Colon (tissue), 2 donors: Measurements from ENCODE around the gene KLHL25.
"Not testable (repeated sequence)": the region's sequence is repeated elsewhere in the genome, so short reads cannot be mapped to it uniquely, and the experiment has no call there.

Experiments used
- FAIRE-seq: peaks from 2 replicates; lab custom pipeline; 2012; peaks lifted over from hg19 to GRCh38; lab: Jason Lieb, UNC
- donor health status: control.
- donor health status: control.

Gene KLHL25

DNA sequence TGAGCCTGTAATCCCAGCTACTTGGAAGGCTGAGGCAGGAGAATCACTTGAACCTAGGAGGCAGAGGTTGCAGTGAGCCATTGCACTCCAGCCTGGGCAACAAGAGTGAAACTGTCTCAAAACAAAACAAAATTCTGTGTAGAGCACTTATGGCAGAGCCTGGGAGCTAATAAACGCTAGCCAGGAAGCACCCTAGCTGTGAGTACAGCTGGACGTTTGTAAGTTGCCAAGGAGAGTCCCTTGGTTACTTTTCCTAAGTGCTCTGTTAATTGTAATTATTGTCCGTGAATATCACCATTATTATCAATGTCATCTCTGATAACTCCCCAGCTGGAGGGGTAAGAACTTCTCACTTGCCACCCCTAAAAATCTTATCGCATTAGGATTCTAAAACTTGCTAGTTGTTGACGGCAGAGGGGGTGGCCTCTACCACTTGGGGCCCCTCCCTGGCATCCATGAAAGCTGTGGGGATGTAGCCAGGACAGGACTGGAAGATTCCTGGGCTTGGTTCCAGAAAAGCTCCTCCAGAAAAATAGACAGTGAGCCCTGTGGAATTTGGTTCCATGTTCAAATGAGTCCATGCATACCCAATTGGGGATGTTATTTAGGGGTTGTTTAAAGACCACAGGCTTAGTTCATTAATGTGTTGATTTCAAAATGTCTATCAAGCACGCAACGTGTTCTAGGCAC, 9.9 kb upstream of the KLHL25 start:
- FAIRE-seq, result no peak

DNA sequence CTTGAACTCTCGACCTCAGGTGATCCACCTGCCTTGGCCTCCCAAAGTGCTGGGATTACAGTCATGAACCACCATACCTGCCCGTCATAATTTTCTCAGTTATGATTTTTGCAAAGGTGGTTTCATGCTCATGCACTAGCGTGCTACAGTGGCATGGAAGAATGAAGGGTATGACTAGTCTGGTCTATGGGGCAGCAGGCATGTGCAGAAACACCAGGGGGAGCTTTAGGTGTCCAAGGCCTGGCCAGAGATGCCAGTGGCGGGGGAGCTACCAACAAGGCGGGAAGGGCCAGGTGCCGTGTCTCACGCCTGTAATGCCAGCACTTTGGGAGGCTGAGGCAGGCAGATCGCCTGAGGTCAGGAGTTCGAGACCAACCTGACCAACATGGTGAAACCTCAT, 7.9 kb upstream of the KLHL25 start:
- not testable (repeated sequence) for FAIRE-seq

DNA sequence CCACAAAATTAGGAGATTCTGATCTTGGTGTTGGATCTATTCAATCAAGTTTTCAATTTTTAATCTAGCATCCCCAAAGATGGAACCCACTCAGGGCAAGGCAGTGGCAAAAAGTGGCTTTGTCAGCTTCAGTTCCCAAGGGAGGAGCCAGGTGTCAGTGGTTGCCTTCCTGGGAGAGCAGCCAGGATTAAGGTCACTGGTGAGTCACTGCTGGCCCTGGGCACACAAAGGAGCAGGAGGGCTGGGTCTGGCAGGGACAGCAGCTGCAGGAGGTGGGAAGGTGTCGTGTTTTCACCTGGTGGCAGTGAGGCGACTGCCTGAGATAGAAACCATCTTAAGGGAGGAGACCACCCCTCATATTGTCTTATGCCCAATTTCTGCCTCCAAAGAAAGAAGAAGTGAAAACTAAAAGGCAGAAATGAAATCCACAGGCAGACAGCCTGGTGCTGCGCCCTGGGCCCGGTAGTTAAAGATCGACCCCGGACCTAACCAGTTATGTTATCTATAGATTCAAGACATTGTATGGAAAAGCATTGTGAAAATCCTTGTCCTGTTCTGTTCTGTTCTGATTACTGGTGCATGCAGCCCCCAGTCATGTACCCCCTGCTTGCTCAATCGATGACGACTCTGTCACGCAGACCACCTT, 5.9 kb upstream of the KLHL25 start:
- FAIRE-seq, result no peak

DNA sequence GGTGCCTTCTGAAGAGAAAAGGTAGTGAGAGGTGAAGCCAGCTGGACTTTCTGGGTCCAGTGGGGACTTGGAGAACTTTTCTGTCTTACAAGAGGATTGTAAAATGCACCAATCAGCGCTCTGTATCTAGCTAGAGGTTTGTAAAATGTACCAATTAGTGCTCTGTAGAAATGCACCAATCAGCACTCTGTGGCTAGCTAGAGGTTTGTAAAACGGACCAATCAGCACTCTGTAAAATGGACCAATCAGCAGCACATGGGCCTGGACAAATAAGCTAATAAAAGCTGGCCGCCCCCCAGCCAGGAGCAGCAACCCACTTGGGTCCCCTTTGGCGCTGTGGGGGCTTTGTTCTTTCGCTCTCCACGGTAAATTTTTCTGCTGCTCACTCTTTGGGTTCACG, 1.6 kb upstream of the KLHL25 start:
- FAIRE-seq, result not testable (repeated sequence)

DNA sequence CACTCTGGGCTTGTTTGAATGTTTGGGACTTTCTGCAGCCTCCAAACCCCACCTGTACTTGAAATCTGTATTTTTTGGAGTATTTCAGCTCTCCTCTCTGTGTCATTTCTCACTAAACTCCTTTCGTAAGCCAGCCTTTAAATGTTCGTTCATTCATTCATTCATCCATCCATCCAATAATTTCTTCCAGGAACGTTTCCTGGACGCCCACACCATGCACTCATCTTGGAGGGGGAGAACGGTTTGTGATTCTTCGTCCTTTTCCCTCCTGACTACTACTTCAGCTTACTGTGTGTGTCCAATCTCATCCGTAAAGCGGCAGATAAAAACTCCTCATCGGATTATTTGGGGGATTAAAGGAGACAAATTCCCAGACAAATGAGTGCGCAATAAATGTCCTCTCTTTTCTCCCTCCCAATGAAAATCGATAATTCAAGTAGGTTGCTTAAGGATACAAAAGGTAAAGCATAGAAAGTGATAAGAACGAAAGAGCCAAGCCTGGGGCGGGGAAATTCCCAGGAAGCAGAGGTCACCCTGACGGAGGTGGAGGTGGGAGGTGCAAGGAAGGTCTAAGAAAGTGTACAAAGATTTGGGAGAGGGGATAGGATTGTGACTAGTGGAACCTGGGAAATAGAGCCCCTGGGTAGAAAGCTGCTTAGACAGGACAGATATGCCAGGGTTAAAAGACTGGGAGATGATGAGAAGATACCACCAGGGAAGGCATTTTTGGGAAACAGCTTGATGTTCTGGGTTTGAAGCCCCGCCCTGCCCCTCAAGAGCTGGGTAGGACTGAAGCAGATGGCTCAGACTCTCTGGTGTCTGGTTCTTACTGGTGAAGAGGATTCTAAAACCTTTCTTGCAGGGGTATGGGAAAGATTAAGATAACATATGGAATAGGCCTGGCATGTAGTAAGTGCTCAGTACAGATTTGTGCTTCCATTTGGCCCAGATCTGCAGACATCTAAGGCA, 896 bp upstream of the KLHL25 start:
- FAIRE-seq, result no peak

DNA sequence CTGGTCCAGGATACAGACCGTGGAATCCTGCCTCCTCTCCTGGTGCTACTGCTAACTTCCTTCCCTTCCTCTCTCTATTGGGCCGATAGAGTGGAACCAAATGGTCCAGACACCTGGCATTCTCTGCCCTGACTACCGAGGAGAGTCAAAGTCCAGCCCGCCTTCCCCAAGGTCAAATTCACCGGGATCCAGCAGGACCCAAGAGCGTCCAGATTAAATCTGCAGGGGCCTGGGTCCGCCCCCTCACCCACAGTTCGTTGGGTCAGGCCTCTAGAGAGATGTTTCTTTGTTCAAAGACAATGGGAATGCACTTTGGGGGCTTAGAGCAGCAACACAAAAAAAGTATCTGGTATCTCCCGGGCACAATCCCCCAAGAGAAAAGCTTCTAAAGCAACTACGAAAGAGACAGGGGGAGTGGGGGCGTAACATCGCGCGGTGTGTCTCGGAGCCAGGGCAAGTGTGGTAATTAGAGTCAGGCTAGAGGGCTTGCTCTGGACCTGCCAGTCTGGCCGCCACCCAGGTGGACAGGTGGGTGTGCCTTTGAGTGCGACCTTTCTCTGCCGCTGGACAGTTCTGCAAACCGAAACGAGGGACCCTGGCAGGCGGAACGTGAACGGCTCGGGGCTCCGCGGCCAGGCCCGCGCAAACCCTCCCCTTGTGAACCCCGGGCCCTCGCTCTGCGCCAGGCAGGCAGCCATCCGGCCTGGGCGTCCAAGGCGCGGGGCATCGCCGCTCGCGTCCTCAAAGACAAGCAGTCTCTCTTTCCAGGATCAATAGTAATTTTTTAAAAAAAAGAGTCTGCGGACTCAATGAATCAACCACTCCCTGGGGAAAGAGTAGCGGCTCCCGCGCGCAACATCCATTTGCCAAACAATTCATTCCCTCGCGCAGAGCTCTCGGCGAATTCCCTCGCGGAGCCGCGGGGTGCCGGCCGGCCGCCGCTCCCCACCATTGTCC, 806 bp downstream of the KLHL25 start:
- no peak for FAIRE-seq

DNA sequence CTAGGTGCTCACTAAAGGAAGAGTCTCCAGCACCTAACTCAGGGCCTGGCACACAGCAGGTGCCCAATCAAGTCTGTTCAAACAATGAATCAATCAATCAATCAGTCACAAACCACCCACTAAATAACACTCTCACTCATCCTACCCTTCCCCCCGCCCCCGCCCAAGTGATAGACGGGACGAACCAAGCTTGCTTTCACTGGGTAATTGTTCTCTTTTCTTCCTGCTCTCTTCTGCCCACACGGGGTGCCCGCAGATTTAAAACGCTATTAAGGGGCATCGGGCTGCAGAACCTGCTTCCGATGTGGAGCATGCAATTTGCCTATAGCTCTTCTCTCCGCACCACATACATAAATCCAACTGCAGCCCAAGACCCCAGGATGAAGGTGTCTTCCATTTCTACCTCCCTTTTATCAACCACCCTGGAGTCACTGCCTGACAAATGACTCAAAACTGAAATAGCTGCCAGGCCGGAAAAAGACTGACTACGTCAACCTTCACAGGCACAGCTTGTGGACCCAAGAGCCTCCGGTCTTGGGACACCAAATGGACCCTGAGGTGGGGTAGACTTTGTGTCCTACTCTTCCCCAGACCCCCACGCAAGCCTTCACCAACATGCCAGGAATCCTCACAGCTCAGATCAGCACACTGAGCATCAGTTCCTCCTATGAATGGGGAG, 1.7 kb downstream of the KLHL25 start:
- FAIRE-seq, result no peak

DNA sequence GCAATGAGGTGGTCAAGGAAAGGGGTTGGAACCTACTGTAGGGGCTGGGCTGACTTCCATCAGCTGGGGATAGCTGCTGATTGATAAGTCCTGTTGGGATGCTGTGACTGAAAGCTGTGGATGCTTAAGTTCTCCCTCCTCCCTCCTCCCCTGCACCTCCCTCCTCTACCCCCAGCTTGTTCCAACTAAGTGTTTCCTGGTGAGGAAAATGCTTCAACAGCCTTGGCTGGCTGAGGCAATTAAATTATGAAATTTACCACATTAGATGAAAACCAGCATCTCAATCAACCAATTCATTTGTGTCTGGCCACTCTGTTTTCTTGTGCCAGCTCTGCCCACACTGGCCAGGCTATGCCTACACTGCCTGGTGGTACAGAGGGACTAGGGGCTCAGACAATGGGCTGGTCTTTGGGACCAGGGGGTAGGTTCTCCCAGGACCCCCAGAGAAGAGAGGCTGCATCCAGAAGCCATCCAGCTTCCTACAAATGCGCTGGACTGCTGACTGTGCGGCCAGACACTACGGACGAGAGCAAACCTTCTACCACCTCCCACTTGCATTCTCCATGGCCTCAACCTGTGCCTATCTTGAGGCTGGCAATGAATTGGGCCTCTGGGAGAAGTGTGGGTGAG, 2.5 kb downstream of the KLHL25 start:
- no peak for FAIRE-seq

DNA sequence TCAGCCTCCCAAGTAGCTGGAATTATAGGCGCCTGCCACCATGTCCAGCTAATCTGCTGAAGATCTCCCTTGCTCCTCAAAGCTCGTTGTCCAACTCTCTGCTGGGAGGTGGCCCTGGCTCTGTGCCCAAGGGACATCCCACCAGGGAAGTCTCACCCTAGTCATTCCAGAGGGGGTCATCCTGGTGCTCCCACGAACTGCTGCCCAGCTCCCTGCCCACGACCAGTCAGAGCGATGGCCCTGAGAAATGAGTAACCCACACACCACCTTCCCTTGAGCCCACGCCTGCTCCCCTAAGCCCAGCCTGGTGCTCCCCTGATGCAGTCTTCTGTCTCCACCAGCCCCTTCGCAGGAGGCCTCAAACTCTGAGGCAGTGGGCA, 5.2 kb downstream of the KLHL25 start:
- no peak for FAIRE-seq

DNA sequence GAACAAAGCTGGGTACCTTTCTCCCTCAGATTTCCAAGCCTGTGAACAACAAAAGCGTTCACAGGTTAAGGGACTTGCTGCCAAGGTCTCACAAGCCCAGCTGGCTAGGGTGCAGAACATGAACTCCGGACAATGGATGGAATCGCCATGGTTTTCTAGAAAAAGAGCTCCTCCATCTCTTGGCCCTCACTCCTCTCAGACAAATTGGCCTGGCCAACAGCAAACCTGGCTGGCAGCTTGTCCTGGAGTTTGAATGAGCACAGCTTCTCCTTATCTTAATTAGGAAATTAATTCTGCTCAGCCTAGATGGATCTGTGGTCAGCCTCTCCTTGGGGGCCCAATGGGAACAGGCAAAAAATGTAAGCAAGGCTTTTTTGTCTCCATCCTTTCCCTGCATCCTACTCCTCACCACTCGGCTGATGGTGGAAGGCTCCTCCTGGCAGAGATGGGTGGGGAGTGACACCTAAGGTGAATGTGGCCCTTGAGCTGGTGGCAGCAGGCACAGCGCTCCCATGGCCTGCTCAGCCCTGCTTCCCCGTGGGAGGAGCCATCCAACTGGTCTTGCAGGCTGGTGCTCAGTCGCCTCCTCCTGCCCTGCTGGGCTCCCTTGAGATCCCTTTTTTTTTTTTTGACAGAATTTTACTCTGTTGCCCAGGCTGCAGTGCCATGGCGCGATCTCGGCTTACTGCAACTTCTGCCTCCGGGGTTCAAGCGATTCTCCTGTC, 5.8 kb downstream of the KLHL25 start:
- FAIRE-seq, result no peak

DNA sequence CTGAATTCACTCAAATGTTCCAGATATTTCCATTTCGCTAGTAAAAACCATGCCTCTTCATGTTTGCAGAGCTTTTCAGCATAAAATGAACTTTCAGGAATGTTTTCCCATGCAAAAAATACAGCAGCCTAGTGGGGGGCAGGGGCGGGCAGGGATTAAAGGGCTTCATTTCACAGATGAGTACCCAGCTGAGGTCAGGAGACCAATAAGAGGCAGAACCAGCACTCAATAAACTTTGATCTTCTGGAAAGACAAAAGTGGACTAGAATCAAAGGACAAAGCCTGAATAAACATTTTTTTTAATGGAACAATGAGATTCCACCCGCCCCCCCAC, 8.0 kb downstream of the KLHL25 start:
- FAIRE-seq, result no peak

DNA sequence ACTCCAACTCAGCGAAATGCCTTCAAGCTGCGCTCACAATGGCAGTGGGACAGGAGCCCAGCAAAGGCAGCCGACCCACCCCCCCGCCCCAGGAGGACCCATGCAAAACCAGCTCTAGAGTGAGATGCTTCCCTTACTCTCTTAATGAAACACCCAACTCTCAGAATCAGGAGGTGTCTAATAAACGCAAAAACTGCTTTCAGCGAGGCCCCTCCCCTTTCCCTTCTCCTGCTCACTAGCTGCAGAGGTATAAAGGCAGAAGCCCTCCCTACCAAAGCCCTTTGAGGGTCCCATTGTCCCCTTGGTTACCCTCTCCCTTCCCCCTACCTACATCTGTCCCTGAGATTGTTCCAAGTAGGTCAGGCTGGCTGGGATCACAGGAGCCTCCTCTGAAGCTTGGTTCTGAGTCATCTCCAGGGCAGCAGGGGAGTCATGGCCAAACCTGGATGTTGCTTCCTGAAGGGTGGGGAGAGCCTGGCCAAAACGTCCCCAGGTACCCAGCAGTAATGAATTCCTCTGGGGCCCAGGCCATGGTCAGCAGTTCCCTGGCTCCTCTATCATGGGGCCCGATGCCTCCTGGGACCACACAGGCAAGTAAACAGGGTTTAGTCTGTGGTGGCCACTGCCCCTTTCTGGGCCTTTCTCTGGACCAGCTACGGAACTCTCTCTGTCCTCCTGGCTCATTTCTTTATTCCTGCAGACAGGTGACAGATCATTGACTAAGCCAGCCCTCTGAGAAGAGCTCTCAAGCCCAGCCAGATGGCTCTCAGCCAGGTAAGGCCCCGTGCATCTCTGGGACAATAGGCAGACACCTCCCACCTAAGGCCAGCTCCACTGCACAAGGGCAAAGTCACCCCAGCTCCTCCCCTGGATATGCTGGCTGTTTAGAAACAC, 8.6 kb downstream of the KLHL25 start:
- FAIRE-seq, result no peak

DNA sequence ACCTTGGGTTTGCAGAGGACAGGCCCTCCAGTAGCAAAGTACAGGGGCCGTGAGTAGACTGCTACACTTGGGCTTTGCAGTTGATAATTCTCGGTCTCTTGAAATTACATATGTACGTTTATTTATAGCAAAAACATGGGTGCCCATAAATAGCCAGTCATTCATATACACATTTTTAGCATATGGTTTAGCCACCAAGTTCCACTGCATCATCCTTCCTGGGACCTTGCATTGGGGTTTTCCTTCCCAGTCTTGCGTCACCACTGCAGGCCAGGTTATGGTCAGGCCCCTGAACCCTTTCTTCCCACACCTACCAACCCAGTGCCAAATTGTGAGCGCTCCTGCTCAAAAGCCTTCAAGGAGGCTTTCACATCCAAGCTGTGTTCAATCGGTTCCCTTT, 12.7 kb downstream of the KLHL25 start:
- FAIRE-seq, result no peak

DNA sequence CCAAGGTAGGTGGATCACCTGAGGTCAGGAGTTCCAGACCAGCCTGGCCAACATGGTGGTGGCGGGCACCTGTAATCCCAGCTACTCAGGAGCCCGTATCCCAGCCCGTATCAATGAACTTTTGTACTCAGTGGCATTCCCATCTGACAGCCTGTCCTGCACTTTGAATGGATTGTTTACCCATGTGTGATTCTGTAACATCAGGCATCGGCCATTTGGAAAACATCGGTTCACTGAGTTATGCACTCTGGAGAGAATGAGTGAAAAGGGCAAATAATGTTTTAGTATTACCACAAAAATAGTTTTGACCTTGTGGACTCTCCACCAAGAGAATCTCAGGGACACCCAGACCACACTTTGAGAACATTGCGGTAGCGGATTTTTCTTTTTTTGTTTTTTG, 13.6 kb downstream of the KLHL25 start:
- FAIRE-seq, result no peak

DNA sequence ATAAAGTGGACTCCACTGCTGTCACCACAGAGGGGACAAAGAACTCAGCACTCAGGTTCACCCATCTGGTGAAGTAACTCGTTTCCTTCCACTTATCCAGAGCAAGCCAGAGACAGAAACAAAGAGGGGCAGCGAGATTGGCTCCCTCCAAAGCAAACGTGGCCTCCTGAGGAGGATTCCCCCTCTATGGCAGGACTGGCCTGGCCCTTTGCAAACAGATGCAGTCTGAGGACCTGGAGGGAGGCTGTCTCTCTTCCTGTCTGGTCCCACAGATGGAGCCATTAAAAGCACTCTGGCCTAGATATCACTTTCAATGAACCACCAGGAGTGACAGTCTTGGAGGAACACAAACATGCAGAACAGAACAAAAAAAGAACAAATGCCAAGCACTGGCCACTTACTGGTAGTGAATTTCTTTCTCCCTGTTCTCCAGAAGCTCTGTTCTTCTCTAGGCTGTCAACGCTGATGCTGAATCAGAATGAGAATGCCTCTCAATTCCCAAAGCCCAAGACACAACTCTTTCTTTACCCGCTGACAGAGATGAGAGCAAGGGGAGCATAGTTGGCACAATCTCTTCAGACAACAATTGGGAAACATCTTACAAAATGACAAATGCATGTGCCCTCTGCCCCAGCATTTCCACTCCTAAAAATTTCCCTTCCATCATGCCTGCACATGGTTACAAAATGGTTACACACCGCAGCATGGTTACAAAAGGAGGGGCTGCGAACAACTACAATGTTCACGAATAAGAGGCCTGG, 14.3 kb downstream of the KLHL25 start:
- no peak for FAIRE-seq

DNA sequence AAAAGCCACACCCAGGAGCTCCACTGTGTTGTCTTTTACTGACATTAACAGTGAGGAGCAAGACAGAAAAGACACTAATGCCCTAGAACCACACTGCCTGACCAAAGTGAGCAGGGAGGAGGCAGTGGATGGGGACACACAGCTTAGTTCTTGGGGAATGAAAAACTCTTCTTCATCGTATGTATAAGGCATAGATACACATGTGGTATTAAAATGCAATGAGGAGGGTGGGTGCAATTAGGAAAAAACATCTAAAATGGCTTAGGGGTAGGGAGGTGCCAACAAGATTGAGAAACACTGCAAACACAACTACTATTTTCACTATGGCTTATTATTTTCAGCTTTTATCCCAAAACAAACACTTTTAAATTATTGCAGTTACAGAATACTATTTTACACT, 15.5 kb downstream of the KLHL25 start:
- FAIRE-seq, result no peak

DNA sequence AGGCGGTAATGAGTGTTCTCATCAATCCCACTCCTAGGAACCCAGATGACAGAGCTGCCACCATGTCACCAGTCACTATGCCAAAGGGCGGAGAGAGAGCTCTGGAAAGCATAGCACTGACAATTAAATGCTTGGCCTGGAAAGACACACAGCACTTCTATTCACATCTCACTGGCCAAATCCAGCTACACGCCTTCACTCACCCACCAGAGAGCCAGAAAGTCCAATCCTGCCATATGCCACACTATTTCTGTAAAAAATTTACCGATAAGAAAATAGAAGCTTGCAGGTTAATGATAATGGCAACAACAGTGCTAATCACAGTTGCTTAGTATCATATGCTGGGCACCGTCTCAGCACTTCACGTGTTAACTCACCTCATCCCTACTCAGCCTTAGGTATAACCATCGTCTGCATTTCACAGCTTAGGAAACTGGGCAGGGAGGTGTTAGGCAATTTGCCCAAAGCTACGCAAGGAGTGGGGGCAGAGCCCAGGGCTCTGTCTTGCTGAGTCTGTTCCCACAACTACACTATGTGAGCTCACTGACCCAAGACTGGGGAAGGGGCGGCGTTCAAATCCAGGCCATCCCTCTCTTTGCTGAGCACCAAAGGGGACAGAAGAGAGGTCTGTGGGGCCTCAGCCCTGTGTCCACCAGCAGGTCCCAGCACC, 16.5 kb downstream of the KLHL25 start:
- no peak for FAIRE-seq
